GM19468 (cell line): ENCODE measurements around the gene CPSF6.
"Not testable (repeated sequence)": the region's sequence is repeated elsewhere in the genome, so short reads cannot be mapped to it uniquely, and the experiment has no call there.

Experiments used
- ATAC-seq: cut with Tn5 transposase; IDR thresholded peaks from one replicate; pipeline ENCODE4 v1.9.1; 2021; ENCODE audit warnings: mild to moderate bottlenecking, moderate library complexity, moderate number of reproducible peaks; ENCODE audit not compliant: unreplicated experiment; ENCODE audit errors: extremely low read depth

CPSF6 gene

GRCh38 chr12:69239352-69239921 lies at the start of gene CPSF6:
Gene CPSF6, plus strand, starts transcription at chr12:69239569. Its CDS starts 78 bp downstream, at chr12:69239647.
- ATAC-seq: peak; percentile 85

- no peak for ATAC-seq
Observed at GRCh38 chr12:69196302-69197288, 42.8 kb upstream of the CPSF6 start.

- ATAC-seq: not testable (repeated sequence)
Observed at GRCh38 chr12:69199976-69200375, 39.4 kb upstream of the CPSF6 start.

GRCh38 chr12:69204191-69204590 lies 35.2 kb upstream of the CPSF6 start:
- no peak for ATAC-seq

GRCh38 chr12:69210661-69211060 lies 28.7 kb upstream of the CPSF6 start:
- no peak for ATAC-seq

- no peak for ATAC-seq
Observed at GRCh38 chr12:69211160-69211559, 28.2 kb upstream of the CPSF6 start.

- ATAC-seq: no peak
Observed at GRCh38 chr12:69214169-69214568, 25.2 kb upstream of the CPSF6 start.

- ATAC-seq: no peak
Observed at GRCh38 chr12:69225251-69225910, 14.0 kb upstream of the CPSF6 start.

- no peak for ATAC-seq
Observed at GRCh38 chr12:69231479-69231878, 7.9 kb upstream of the CPSF6 start.

GRCh38 chr12:69238589-69239351 lies 599 bp upstream of the CPSF6 start:
- no peak for ATAC-seq

GRCh38 chr12:69239922-69240630 lies 707 bp downstream of the CPSF6 start:
- ATAC-seq: peak; percentile 4

- ATAC-seq: no peak
Observed at GRCh38 chr12:69240631-69240995, 1.2 kb downstream of the CPSF6 start.

- ATAC-seq: no peak
Observed at GRCh38 chr12:69241438-69242092, 2.2 kb downstream of the CPSF6 start.

GRCh38 chr12:69243099-69244084 lies 4.0 kb downstream of the CPSF6 start:
- peak; percentile 4 for ATAC-seq

GRCh38 chr12:69247268-69248018 lies 8.1 kb downstream of the CPSF6 start:
- no peak for ATAC-seq

GRCh38 chr12:69252033-69252432 lies 12.7 kb downstream of the CPSF6 start:
- ATAC-seq: no peak

- peak; percentile 37 for ATAC-seq
Observed at GRCh38 chr12:69254046-69254445, 14.7 kb downstream of the CPSF6 start.
